Kidney (tissue), 14 donors: ENCODE data around the gene WDFY3. TPM values are rescaled to one million over a fixed set of nuclear protein-coding genes. Genes with fewer than 3 reads are reported as not detected.

Experiments used
- DNase-seq, 5 donors: peaks; one replicate each; pipeline ENCODE4 v3.0.0-alpha.2; 2013 to 2020
- FAIRE-seq: peaks from 2 replicates; lab custom pipeline; 2012; peaks lifted over from hg19 to GRCh38; lab: Jason Lieb, UNC
- H3K27ac ChIP-seq, 2 donors: one replicate each; pipeline ENCODE4 v1.7.0; 2013; ENCODE audit warnings: low read depth in 2 of 2, low read length in 2 of 2, inconsistent platforms in 1 of 2
- H3K27me3 ChIP-seq: one replicate; pipeline ENCODE4 v1.7.1; 2013; ENCODE audit warnings: low read length, inconsistent platforms; ENCODE audit not compliant: control insufficient read depth, insufficient read depth
- H3K36me3 ChIP-seq, 3 donors: one replicate each; pipeline versions ENCODE4 v1.7.0 to v1.7.1; 2013; ENCODE audit warnings: low read length in 3 of 3, control low read depth in 1 of 3, inconsistent platforms in 1 of 3; ENCODE audit not compliant: insufficient read depth in 3 of 3, control insufficient read depth in 2 of 3
- H3K4me1 ChIP-seq, 3 donors: one replicate each; pipeline versions ENCODE4 v1.7.0 to v1.7.1; 2013; ENCODE audit warnings: low read length in 3 of 3, inconsistent platforms in 1 of 3, low read depth in 1 of 3; ENCODE audit not compliant: control insufficient read depth in 2 of 3, insufficient read depth in 2 of 3
- H3K4me3 ChIP-seq, 3 donors: one replicate each; pipeline versions ENCODE4 v1.7.0 to v1.8.1; 2013; ENCODE audit warnings: low read length in 3 of 3, control low read depth in 1 of 3, inconsistent platforms in 1 of 3
- H3K9ac ChIP-seq, 3 donors: one replicate each; pipeline versions ENCODE4 v1.7.0 to v1.7.1; 2013; ENCODE audit warnings: low read length in 3 of 3, control low read depth in 1 of 3, inconsistent platforms in 1 of 3
- H3K9me3 ChIP-seq, 3 donors: one replicate each; pipeline versions ENCODE4 v1.7.0 to v1.7.1; 2013; ENCODE audit warnings: low read length in 3 of 3, control low read depth in 1 of 3, inconsistent platforms in 1 of 3; ENCODE audit not compliant: control insufficient read depth in 2 of 3, insufficient read depth in 1 of 3
- intact Hi-C: fragments of 100-400 bp; cut with DNase I; formaldehyde crosslinking; loops from one replicate; pipeline ENCODE4 v1.11.1; 2022
- polyA plus RNA-seq: library from polyadenylated mRNA; stranded (reverse); fragments of 350-450 nt; fragmentation: Illumina TruSeq; extraction: RNeasy Lipid Tissue Mini Kit (QIAGEN cat#74804); gene quantifications from one replicate; pipeline ENCODE4 v1.2.3, GENCODE V29; 2014; ENCODE audit warnings: low read depth, low replicate concordance; ENCODE audit not compliant: insufficient read depth
- total RNA-seq: library from RNA; stranded (reverse); fragmentation: NEBNext Ultra II Directional; extraction: Animal tissue kit (Norgen Biotek cat#: 25700); gene quantifications from one replicate; pipeline ENCODE4 v1.2.1, GENCODE V29; 2021
- TF ChIP-seq, protein P1 (sequence below): IDR thresholded peaks from 3 replicates; pipeline ENCODE4 v1.5.1; 2012; ENCODE audit warnings: mild to moderate bottlenecking, moderate library complexity, borderline replicate concordance; ENCODE audit not compliant: insufficient read depth; ENCODE audit errors: extremely low read depth
- donor health status: control.
- donor health status: control.
- donor health status: control.
- donor health status: control.
- donor health status: control.
- donor health status: DM: yes; HTN: yes; CAD: no.
- donor health status: Normal renal cell carcinoma (clear cell type).

The WDFY3 gene
- total and polyA plus RNA-seq, 2 donors from 2014 or later = 9.4 to 151 TPM

- TF ChIP-seq, protein P1, sequence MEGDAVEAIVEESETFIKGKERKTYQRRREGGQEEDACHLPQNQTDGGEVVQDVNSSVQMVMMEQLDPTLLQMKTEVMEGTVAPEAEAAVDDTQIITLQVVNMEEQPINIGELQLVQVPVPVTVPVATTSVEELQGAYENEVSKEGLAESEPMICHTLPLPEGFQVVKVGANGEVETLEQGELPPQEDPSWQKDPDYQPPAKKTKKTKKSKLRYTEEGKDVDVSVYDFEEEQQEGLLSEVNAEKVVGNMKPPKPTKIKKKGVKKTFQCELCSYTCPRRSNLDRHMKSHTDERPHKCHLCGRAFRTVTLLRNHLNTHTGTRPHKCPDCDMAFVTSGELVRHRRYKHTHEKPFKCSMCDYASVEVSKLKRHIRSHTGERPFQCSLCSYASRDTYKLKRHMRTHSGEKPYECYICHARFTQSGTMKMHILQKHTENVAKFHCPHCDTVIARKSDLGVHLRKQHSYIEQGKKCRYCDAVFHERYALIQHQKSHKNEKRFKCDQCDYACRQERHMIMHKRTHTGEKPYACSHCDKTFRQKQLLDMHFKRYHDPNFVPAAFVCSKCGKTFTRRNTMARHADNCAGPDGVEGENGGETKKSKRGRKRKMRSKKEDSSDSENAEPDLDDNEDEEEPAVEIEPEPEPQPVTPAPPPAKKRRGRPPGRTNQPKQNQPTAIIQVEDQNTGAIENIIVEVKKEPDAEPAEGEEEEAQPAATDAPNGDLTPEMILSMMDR = no peak
- Histone ChIP-seq H3K36me3 (no peaks in the 10 kb centered on the region), H3K27ac (peak overlapping the region; percentile 20 to 25), H3K4me3 (peak overlapping the region in 1 of 3 donors; percentile 7), H3K27me3 (no peaks in the 10 kb centered on the region), H3K9ac (no peak overlapping the region), H3K4me1 (peaks cover 0 to 17% (median 7%) of the 10 kb centered on the region in 3 donors), H3K9me3 (no peaks in the 10 kb centered on the region)
- intact Hi-C loops = no loop called here
- no peak for FAIRE-seq
- no peak for DNase-seq
Measured at GRCh38 chr4:84895283-84895682, 71.2 kb downstream of the WDFY3 start.

DNA sequence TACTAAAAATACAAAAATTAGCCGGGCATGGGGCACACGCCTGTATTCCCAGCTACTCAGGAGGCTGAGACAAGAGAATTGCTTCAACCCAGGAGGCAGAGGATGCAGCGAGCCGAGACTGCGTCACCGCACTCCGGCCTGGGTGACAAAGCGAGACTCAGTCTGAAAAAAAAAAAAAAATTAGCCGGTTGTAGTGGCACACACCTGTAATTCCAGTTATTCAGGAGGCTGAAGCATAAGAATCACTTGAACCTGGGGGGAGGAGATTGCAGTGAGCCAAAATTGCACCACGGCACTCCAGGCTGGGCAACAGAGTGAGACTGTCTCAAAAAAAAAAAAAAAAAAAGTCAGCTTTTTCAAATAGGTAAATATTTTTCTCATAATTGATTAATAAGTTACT lies 71.9 kb downstream of the WDFY3 start:
- no peaks in the 10 kb centered on the region for H3K27me3 ChIP-seq
- peaks cover 0 to 17% (median 7%) of the 10 kb centered on the region in 3 donors for H3K4me1 ChIP-seq
- H3K9me3 ChIP-seq = no peaks in the 10 kb centered on the region
- no peak overlapping the region for H3K9ac ChIP-seq
- H3K36me3 ChIP-seq = no peaks in the 10 kb centered on the region
- no peak overlapping the region for H3K4me3 ChIP-seq
- no peak for FAIRE-seq
- intact Hi-C loops = no loop called here
- peak overlapping the region in 1 of 2 donors; percentile 17 for H3K27ac ChIP-seq
- TF ChIP-seq, protein P1 = no peak
- peak in 4 of 5 donors; percentile 44 to 64 (median 50) for DNase-seq

GRCh38 chr4:84892950-84893349 lies 73.5 kb downstream of the WDFY3 start:
- FAIRE-seq (no peak), DNase-seq (peak in 2 of 5 donors; percentile 37 to 42)
- Histone ChIP-seq H3K4me3 (no peak overlapping the region), H3K4me1 (peaks cover 0 to 17% (median 7%) of the 10 kb centered on the region in 3 donors), H3K27ac (no peak overlapping the region), H3K9ac (no peak overlapping the region), H3K9me3 (no peaks in the 10 kb centered on the region), H3K36me3 (no peaks in the 10 kb centered on the region), H3K27me3 (no peaks in the 10 kb centered on the region)
- TF ChIP-seq, protein P1 = no peak
- intact Hi-C loops = no loop called here

DNA sequence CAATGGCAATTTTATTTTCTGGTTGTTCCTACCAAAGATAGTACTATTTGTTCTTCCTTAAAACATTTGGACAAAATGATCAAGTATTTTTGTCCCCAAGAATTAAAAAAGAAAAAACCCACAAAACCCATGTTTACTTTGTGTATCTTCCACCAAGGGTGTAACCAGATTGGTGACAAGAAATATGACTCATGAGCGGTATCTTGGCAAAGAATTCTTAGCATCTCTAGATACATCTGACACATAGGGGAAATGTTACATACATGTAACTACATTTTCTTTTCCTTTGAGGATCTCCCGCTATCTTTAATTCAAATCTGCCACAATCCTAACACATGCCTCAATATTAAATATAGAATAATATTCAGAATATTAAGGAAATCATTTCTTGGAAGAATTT lies 78.7 kb downstream of the WDFY3 start:
- TF ChIP-seq, protein P1 = no peak

More for the DNA sequence above, 78.7 kb downstream of the WDFY3 start:
- H3K9me3 ChIP-seq = no peaks in the 10 kb centered on the region
- H3K4me1 ChIP-seq = peaks cover 0 to 15% (median 0%) of the 10 kb centered on the region in 3 donors
- FAIRE-seq (no peak), DNase-seq (no peak)
- no peak overlapping the region for H3K4me3 ChIP-seq
- no peaks in the 10 kb centered on the region for H3K27me3 ChIP-seq
- H3K36me3 ChIP-seq = no peaks in the 10 kb centered on the region
- H3K27ac ChIP-seq = no peak overlapping the region
- intact Hi-C loops = no loop called here
- H3K9ac ChIP-seq = no peak overlapping the region
